Activated CD4-positive, alpha-beta T cell treated with anti-CD3 and anti-CD28 coated beads, Interleukin-2, amount 50 U/mL, for 16 hours (primary cell): Measurements from ENCODE around the gene DCAF5.

Experiments used
- DNase-seq: peaks from one replicate; pipeline ENCODE4 v3.0.0-alpha.2; 2020

Gene DCAF5

DNA sequence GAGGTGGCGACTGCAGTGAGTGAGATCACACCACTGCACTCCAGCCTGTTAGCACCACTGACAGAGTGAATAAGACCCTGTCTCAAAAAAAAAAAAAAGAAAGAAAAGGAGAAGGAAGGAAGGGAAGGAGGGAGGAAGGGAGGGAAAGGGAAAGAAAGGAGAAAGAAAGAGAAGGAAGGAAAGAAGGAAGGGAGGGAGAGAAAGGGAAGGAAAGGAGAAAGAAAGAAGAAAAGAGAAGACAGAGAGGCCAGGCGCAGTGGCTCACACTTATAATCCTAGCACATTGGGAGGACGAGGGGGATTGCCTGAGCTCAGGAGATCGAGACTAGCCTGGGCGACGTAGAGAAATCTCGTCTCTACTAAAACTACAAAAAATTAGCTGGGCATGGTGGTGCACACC is 13.2 kb downstream of the DCAF5 start:
- no peak for DNase-seq

DNA sequence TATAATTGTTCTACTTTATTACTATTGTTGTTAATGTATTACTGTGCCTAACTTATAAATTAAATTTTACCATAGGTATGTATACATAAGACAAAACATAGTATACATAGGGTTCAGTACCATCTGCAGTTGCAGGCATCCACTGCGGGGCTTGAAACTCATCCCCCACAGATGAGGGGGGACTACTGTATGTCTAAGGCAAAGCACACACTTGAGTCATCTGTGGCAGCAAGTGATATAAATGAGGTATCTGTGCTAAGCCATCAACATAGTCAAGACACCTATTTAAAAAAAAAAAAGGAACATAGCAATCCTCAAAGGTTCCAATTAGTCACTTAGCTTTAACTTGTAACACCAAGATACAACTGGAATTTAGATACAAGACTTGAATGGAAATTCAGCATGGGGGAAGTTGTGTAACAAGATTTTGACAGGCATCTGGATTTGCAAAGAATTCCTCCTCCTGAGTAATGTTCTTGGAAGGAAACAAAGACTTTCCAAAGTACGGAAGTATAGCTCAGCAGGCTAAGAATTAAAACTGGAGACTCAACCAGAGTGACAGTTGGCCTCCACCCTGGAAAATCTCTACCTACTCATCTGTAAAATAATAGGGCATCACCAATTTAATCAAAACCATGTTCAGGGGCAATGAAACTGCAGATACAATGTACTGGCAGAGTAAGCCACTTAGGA is 14.9 kb downstream of the DCAF5 start:
- DNase-seq = no peak

DNA sequence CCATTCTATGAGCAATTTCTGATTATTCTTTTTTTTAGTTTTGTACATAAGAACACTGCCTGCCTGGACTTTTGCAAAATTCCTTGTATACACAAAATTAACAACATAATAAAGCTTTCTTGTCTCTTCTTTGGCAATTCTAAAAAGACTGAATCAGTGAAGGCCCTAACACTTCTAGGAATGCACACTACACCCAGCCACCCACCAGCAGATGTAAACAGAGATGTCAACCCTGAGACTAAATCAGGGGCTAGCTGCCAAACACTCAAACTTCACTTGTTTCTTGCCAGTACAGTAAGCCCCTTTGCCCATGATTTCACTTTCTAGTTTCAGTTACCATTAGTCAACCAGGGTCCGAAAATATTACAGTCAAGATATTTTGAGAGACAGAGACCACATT is 15.5 kb downstream of the DCAF5 start:
- no peak for DNase-seq

DNA sequence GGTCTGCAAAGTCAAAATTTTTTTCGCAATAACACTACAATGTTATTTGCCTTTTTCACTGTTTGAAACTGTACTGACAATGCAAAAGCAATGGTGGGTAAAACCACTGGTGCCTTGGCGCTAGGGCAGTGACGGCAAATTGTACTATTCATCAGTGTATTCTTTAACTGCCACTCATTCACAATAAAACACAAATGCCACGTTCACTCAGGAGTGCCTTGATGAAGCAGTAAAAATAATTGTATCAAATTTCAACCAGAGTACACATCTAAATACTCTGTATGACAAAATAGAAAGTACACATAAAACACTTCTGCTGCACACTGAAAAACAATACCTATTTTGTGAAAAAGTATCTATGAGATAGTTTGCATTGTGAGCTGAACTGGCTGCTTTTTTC is 17.8 kb downstream of the DCAF5 start:
- DNase-seq = no peak

DNA sequence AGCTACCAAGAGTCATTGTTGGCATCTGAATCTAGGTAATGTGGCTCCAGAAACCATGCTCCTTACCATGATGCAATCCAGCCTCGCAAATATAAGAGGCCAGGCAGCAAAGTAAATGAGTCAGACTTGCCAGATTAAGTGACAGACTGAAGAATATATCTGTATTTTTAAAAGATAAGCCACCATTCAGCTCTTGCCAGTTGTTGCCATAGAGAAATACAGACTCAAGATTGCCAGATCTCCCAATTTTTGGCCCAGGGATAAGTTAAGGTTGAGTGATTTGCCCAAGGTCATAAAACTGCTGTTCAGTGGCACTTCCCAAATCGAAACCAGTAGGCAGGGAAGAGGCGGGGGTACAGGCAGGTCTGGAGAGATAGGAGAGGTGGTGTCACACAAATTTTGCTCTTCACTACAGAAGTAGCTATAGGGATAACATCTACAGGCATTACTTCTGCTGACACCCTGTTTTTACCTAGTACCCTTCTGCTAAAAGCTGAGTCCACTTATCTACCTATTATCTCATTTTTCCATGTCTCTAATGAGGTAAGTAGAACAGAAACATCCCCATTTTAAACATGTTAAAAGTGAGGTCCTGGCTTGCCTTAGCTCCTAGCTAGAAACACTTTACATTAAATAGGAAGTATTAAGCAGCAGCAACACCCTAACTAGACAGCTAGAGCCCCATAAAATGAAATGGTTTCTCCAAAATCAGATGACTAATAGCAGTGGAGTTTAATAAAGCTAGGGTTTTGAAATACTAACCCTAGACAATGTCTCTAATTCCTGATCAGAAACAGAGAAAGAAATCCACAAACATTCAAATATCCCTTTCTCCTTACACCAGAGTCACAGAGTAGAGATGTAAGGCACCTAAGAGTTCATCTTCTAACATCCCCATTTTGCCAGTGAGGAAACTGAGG is 19.5 kb downstream of the DCAF5 start:
- peak; percentile 32 for DNase-seq

GRCh38 chr14:69132513-69133181 is 20.3 kb downstream of the DCAF5 start:
- no peak for DNase-seq

DNA sequence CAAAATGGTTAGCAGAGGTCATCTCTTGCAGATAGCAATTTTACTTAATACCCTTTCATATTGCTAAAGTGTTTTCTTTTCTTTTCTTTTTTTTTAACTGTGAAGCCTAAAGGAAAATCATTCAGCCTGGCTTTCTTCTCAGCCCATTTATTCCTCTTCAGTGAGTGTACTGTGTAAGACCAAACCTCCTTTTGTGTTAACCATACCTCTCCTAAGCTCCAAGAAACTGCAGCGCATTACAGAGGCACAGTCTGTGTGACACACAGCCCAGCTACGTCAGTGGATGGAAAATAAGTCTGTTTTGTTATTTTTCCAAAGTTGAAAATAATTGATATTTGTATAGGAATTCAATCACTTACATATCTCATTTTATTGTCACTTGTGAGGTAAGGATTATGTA is 21.7 kb downstream of the DCAF5 start:
- no peak for DNase-seq

DNA sequence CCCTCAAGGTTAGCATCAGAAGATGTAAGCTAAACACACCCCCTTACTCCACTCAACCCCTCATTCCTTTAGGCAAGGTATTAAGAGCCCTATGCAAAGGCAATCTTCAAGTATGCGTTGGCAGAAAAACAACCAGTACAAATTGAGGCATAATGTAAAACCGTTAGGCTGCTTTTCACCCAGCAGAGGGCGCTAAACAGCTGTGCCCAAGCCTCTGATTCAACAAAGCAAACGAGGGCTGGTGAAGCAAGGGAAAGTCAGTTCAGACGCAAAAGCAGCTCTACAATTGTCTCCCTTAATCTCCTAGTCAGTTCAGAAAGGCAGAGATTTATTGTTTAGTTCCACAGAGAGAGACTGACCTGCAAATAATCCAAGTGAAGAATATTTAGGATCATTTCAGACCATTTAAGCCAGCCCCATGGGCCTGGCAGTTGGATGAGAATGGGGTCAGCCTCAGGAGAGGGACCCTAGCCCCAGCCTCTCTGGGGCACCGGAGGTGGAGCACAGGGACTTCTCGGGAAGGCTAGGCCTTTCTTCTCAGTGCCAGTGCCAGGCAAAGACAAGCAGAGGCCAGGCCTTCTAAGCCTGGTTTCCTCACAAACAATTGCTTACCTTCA is 23.5 kb downstream of the DCAF5 start:
- DNase-seq = peak; percentile 81

DNA sequence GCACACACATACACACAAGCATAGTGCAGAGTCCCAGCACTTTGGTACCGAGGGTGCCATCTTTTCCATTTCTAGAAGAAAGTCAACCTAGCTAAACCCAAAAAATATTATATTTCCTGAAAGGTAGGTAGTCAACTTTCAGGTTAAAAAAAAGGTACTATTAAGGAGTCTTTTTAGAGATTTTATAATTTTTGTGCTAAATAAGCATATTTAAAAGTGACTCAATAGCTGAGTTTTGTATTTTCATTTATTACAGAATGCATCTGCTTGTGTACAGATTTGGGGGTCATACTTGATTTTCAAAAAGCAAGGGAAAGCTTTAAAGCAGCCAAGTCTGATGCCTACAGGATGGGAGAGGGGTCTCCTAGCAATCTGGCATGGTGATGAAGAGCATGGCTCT is 34.6 kb downstream of the DCAF5 start:
- no peak for DNase-seq

DNA sequence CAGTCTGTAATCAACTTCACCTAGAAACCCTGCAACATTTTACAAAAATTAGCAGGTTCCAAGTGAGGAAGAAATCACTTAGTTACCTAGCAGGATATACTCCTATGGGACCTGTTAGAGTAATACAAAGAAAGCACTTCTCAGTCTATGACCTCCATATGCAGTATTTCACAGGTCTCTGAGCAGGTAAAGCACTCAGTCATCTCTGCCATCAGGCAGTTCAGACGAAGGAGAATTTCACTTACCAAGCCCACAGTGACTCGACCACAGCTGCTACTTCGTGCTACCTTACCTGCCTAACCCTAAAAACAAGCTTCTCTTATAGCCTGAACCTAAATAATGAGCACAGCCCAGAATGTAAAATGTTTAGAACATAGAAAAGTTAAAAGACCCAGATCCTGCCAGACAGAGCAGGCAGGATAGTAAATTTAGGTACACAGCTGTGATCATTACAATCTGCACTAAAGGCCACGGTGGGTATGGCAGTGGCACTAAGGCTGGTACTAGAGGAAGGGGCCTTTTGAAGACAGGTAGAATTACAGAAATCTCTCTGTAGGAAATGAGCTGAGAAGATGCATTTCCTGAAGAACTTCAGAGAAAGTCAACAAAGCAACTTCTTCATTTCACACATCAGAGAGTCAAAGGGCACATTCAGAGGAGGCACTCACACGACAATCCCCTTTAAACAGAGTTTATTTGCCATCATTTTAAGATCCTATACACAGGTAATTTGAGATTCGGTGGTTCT is 35.7 kb downstream of the DCAF5 start:
- no peak for DNase-seq

DNA sequence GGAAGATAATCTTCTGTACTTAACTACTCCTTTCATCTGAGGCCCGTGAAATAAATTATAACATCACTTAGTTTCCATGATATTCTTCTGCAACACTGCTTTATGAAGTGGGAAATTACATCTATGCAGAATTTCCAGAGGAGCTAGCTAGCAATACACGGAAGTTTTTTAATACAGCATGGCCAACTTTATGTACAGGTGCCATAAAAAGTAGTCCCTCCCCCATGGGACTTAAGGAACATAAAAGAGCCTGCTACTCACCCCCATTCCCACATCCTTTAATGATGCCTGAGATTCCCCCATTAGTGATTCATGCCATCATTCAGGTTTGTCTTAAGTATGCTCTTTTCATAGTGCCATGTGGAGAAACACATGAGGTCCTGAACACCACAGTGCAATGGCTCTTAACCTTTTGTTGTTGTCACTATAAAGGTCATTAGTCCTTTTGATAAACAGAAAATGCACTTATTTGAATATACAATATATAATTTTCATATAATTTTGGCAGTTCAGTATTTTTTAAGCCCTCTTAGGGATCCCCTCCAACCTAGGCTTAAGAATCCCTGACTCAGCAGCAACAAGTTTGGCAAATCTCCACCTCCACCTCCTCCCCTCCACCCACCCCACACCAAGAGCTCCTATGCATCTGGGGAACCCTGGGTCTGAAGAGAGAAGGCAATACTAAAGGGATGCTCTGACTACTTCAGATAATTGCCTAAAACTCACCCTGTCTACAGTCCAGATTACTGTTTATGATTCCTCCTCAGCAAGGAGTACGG is 37.3 kb downstream of the DCAF5 start:
- DNase-seq = no peak

DNA sequence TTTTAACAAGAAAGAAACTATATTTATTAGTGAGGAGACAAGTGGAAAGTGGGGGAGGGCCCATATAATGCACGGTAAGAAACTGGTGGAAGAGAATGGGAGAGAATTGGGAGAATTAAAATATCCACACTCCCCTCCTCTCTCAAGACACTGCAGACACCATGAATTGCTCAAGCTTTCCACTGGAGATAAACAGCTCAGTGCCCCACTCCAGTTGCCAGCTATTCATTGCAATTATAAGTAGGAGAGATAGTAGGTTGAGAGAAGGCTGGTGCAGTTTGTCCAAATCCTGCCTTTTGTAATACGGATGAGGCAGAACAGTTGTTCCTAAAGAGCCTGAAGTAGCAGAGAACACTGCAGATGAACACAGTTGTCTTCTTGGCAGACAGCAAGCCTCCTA is 38.2 kb downstream of the DCAF5 start:
- DNase-seq = no peak

DNA sequence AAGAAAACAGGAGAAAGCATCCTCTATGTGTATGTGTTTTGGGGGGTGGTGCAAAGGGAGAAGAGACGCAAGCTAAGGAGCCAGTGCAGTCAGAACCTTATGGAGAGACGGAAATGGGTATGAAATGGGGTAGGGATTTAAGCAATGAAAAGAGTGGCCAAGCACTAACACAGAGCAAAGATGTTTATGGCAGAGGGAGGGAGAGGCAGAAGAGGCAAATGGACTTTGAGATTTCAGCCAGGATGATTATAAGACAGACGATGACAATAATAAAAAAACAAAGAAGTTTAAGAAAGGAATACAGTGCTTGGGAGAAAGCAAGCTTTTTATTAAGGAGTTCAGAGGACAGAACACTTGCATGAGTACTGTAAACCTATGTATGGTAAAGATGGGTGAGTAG is 44.6 kb downstream of the DCAF5 start:
- DNase-seq = no peak

GRCh38 chr14:69107407-69108003 is 45.4 kb downstream of the DCAF5 start:
- peak; percentile 41 for DNase-seq

- no peak for DNase-seq
Measured at GRCh38 chr14:69106451-69106850, 46.5 kb downstream of the DCAF5 start.

- DNase-seq = no peak
Measured at GRCh38 chr14:69105326-69105725, 47.6 kb downstream of the DCAF5 start.

- peak; percentile 65 for DNase-seq
Measured at GRCh38 chr14:69101331-69101826, 51.5 kb downstream of the DCAF5 start.

DNA sequence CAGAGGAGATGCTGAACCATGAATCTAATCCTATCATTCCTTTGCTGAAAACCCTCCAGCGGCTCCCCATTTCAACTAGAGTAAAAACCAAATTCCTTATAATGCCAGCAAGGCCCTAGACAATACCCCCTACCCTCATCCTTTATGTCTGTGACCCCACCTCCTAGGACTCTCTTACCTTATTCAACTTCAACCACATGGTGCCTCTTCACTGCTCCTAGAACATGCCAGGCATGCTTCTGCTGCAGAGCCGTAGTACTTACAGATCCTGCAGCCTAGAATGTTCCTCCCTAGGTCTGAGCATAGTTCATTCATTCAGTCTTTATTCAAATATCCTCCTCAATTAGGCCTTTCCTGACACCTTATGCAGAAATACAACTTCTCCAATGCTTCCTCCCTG is 54.9 kb downstream of the DCAF5 start:
- DNase-seq = no peak

DNA sequence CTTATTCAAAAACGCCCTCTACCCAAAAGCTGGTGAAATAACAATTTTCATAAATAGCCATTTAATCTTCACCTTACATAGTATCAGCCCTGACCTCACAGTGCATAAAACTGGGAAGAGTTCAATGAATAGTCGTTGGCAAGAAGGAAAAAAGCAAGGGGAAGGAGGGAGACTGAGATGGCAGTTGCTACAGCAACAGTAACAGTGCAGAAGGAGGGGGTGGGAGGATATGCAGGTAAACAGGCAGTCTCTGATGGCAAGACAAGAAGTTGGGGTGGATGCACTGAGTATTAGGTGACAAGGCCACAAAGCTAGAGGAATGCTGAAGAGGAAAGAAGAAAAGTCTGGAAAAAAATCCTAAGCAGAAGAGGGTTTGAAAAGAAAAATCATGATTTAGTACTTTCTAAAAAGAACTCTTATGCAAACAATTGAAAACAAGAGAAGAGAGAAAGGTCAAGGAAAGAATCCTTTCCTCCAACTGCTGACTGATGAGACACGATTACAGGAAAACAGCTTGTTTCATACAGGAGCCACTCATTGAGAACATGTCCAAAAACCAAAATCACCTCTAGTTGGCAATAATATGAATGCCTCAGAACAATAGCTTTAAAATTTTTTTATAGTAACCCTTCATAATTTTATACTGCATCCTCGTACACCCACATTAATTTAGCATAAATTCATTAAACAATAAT is 56.0 kb downstream of the DCAF5 start:
- no peak for DNase-seq

- DNase-seq = no peak
Measured at GRCh38 chr14:69096246-69096645, 56.7 kb downstream of the DCAF5 start.

- no peak for DNase-seq
Measured at GRCh38 chr14:69094481-69094880, 58.4 kb downstream of the DCAF5 start.
